ENCODE results near the gene BTNL3. TPM values are rescaled to one million over a fixed set of nuclear protein-coding genes. Genes with fewer than 3 reads are reported as not detected.

The BTNL3 gene
- total and polyA plus RNA-seq, 10 of the 15 experiments (the other 5 are each of a cell fraction or from before 2014, with no cell fraction given), result 0.39 TPM; not detected in 9

DNA sequence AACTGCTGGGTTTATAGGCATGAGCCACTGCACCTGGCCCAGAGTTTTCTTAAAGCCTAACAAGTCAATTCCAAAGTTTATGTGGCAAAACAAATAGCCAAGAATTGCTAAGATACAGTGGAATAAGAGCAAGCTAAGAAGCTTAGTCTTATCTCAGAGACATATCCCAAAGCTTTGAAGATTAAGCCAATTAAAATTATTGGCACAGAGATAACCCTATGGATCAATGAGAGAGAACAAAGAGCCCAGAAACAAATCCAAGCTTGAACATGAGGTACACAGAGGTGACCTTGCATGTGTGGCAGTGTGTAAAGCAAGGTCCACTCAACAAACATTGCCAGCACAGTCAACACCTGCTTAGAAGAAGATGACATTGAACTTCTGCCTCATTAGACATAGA lies 13.3 kb downstream of the BTNL3 start:
- intact Hi-C loops (cut with micrococcal nuclease; ENCODE audit: unreplicated experiment), result no loop called here
- Histone ChIP-seq H3K9me3 (replicated peaks; ENCODE audit: control insufficient read depth, insufficient read depth, low read length) (no peaks in the 10 kb centered on the region), H2AFZ (ENCODE audit: control insufficient read depth, low read depth, low read length) (no peak overlapping the region), H3K36me3 (ENCODE audit: control insufficient read depth in 2 of 2, insufficient read depth in 2 of 2, low read length in 1 of 2) (no peaks in the 10 kb centered on the region), H3K4me1 (ENCODE audit: control insufficient read depth, insufficient read depth, low read length) (no peaks in the 10 kb centered on the region), H4K20me1 (ENCODE audit: control insufficient read depth, insufficient read depth) (no peaks in the 10 kb centered on the region), H3K4me2 (ENCODE audit: control insufficient read depth, insufficient read depth) (no peak overlapping the region), H3K27ac (ENCODE audit: control insufficient read depth, insufficient read depth) (no peak overlapping the region), H3K9ac (ENCODE audit: control insufficient read depth, insufficient read depth, low read length) (no peak overlapping the region), H3K79me2 (ENCODE audit: control insufficient read depth, insufficient read depth, low read length) (no peaks in the 10 kb centered on the region), H3K27me3 (replicated peaks in 1 of 2; ENCODE audit: control insufficient read depth in 2 of 2, insufficient read depth in 2 of 2, low read length in 1 of 2) (no peaks in the 10 kb centered on the region), H3K4me3 (no peak overlapping the region)
- CTCF ChIA-PET, result no interaction called here
- in situ Hi-C loops (cut with MboI), result no loop called here
- RAD21 ChIA-PET (ENCODE audit: unreplicated experiment), result no interaction called here
- FAIRE-seq (no peak), DNase-seq (ENCODE audit: low read depth, low spot score) (no peak), ATAC-seq (no peak)
- SMC1A ChIA-PET (ENCODE audit: uncharacterized antibody, unreplicated experiment), result interaction anchor here (1.5 to 2.1 kb wide), 2 partner anchors 25 to 26 kb away, joined by 6 to 9 read pairs; no protein-coding TSS in a partner anchor
- POLR2A ChIA-PET, result no interaction called here
- BruUV-seq (replicated peaks), result no TSS peak
- no peak for TF ChIP-seq TARDBP (IDR thresholded peaks at IDR 0.05; ENCODE audit: borderline replicate concordance)
- TF ChIP-seq PAX8 (IDR thresholded peaks at IDR 0.05), result no peak
- no peak for TF ChIP-seq PML (IDR thresholded peaks at IDR 0.05; ENCODE audit: low read length)
- TF ChIP-seq MEF2A (IDR thresholded peaks at IDR 0.05; ENCODE audit: insufficient read depth, low read depth, low read length), result no peak
- TF ChIP-seq, protein P1, sequence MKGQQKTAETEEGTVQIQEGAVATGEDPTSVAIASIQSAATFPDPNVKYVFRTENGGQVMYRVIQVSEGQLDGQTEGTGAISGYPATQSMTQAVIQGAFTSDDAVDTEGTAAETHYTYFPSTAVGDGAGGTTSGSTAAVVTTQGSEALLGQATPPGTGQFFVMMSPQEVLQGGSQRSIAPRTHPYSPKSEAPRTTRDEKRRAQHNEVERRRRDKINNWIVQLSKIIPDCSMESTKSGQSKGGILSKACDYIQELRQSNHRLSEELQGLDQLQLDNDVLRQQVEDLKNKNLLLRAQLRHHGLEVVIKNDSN (IDR thresholded peaks at IDR 0.05; ENCODE audit: borderline replicate concordance, extremely low read length, insufficient read depth, low read depth, low read length), result no peak
- TF ChIP-seq RAD21 (IDR thresholded peaks at IDR 0.05; ENCODE audit: insufficient read depth, low read depth, low read length), result no peak
- TF ChIP-seq SMAD5 (IDR thresholded peaks at IDR 0.05; ENCODE audit: low read depth), result no peak
- TF ChIP-seq, protein P2, sequence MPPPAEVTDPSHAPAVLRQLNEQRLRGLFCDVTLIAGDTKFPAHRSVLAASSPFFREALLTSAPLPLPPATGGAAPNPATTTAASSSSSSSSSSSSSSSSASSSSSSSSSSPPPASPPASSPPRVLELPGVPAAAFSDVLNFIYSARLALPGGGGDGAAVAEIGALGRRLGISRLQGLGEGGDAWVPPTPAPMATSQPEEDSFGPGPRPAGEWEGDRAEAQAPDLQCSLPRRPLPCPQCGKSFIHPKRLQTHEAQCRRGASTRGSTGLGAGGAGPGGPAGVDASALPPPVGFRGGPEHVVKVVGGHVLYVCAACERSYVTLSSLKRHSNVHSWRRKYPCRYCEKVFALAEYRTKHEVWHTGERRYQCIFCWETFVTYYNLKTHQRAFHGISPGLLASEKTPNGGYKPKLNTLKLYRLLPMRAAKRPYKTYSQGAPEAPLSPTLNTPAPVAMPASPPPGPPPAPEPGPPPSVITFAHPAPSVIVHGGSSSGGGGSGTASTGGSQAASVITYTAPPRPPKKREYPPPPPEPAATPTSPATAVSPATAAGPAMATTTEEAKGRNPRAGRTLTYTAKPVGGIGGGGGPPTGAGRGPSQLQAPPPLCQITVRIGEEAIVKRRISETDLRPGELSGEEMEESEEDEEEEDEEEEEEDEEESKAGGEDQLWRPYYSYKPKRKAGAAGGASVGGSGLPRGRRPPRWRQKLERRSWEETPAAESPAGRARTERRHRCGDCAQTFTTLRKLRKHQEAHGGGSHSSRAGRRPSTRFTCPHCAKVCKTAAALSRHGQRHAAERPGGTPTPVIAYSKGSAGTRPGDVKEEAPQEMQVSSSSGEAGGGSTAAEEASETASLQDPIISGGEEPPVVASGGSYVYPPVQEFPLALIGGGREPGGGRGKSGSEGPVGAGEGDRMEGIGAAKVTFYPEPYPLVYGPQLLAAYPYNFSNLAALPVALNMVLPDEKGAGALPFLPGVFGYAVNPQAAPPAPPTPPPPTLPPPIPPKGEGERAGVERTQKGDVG (CRISPR knock-in tag; IDR thresholded peaks at IDR 0.05), result no peak
- no peak for TF ChIP-seq CHD4 (IDR thresholded peaks at IDR 0.05)
- TF ChIP-seq, protein P3, sequence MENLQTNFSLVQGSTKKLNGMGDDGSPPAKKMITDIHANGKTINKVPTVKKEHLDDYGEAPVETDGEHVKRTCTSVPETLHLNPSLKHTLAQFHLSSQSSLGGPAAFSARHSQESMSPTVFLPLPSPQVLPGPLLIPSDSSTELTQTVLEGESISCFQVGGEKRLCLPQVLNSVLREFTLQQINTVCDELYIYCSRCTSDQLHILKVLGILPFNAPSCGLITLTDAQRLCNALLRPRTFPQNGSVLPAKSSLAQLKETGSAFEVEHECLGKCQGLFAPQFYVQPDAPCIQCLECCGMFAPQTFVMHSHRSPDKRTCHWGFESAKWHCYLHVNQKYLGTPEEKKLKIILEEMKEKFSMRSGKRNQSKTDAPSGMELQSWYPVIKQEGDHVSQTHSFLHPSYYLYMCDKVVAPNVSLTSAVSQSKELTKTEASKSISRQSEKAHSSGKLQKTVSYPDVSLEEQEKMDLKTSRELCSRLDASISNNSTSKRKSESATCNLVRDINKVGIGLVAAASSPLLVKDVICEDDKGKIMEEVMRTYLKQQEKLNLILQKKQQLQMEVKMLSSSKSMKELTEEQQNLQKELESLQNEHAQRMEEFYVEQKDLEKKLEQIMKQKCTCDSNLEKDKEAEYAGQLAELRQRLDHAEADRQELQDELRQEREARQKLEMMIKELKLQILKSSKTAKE (IDR thresholded peaks at IDR 0.05; ENCODE audit: low read depth, poor library complexity, severe bottlenecking), result no peak
- TF ChIP-seq, protein P4, sequence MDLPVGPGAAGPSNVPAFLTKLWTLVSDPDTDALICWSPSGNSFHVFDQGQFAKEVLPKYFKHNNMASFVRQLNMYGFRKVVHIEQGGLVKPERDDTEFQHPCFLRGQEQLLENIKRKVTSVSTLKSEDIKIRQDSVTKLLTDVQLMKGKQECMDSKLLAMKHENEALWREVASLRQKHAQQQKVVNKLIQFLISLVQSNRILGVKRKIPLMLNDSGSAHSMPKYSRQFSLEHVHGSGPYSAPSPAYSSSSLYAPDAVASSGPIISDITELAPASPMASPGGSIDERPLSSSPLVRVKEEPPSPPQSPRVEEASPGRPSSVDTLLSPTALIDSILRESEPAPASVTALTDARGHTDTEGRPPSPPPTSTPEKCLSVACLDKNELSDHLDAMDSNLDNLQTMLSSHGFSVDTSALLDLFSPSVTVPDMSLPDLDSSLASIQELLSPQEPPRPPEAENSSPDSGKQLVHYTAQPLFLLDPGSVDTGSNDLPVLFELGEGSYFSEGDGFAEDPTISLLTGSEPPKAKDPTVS (IDR thresholded peaks at IDR 0.05; ENCODE audit: low read depth, low read length), result no peak
